Measurements from ENCODE around the gene FAHD1.

Gene FAHD1

DNA sequence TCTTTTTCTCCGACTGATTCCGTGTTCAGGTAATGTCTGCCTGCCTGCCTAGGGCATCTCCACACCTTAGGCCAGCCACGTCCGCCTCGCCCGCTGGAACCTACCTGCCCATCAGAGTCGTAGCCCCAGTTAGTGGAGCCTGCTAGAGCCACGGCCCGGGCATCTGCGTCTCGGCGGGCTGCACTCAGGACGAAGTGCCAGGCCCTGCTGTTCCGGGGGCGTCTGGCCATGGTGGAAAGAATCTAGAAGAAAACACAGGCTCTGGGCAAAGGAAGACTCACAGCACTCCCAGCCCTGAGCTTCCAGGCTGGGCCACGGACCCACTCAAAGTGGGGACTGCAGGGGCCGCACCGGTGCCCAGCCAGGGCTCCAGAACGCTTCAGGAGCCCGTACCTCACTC is 45.8 kb upstream of the FAHD1 start:
- Histone ChIP-seq H3K9me3 (replicated peaks in 1 of 11) (no peaks in the 10 kb centered on the region), H3K9ac (peak overlapping the region; percentile 83 to 95 (median 88)), H3K27me3 (no peaks in the 10 kb centered on the region), H3K4me2 (peak overlapping the region; percentile 83 to 99 (median 95)), H3K4me3 (peak overlapping the region; percentile 78 to 99 (median 88)), H3K36me3 (peaks cover 51 to 71% (median 57%) of the 10 kb centered on the region in 11 experiments), H4K20me1 (peaks cover 63 to 91% (median 85%) of the 10 kb centered on the region in 11 experiments), H3K4me1 (peaks cover 22 to 40% (median 29%) of the 10 kb centered on the region in 10 experiments), H3K27ac (peak overlapping the region; percentile 54 to 86 (median 80); a peak in 21 of 22 replicates)
- no peak for TF ChIP-seq Cebpa-rat (IDR thresholded peaks at IDR 0.05)

DNA sequence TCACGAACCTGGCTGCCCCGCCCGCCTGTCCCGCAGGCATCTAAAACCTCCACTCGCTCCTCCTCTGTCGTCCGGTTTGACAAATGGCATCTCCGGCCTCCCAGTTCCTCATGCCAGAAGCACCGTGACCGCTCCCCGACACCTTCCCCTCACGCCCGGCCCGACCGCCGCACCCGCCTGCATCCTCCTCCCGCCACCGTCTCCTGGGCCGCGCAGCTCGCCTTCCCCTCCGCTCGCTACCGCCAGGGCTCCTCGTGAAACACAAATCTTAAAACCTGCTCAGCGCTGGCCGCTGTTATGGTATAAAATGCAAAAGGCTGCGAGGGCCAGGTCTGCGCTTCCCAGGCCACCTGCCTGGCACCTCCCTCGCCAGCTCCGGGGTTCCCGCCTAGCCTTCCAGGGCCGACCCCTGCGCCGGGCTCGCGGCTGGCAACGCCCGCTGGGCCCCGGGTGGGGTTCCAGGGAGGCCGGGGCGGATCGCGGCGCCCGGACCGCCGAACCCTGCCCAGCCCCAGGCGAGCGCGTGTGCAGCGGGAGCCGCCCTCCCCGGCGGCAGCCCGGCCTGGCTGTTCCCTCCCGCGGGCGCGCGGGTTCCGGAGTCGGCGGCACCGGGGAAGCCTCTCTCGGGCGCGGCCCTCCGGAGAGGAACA is 45.1 kb upstream of the FAHD1 start:
- Histone ChIP-seq H3K9ac (peak overlapping the region; percentile 83 to 95 (median 88)), H3K36me3 (peaks cover 51 to 71% (median 57%) of the 10 kb centered on the region in 11 experiments), H3K9me3 (replicated peaks in 1 of 11) (no peaks in the 10 kb centered on the region), H3K27ac (peak overlapping the region; percentile 54 to 86 (median 80); a peak in 21 of 22 replicates), H3K4me3 (peak overlapping the region; percentile 78 to 99 (median 88)), H4K20me1 (peaks cover 63 to 91% (median 86%) of the 10 kb centered on the region in 11 experiments), H3K4me2 (peak overlapping the region; percentile 83 to 99 (median 95)), H3K27me3 (no peaks in the 10 kb centered on the region), H3K4me1 (peaks cover 22 to 40% (median 27%) of the 10 kb centered on the region in 10 experiments)
- no peak for TF ChIP-seq Cebpa-rat (IDR thresholded peaks at IDR 0.05)

GRCh38 chr16:1782408-1783264 is 44.4 kb upstream of the FAHD1 start, which contains the start of the genes NUBP2 and SPSB3:
NUBP2 (plus strand) TSS chr16:1782960; CDS start chr16:1783021, 61 bp downstream.
SPSB3 (minus strand) TSS chr16:1782571; CDS start chr16:1781483, 1,088 bp downstream.
- Histone ChIP-seq H4K20me1 (peaks cover 61 to 91% (median 86%) of the 10 kb centered on the region in 11 experiments), H3K36me3 (peaks cover 51 to 71% (median 57%) of the 10 kb centered on the region in 11 experiments), H3K4me2 (peak within 1 kb of the TSS; percentile 83 to 99 (median 96)), H3K4me3 (peak within 1 kb of the TSS; percentile 78 to 99 (median 88)), H3K9me3 (replicated peaks in 1 of 11) (no peaks in the 10 kb centered on the region), H3K9ac (peak within 1 kb of the TSS; percentile 83 to 95 (median 89)), H3K27ac (peak within 1 kb of the TSS; percentile 54 to 91 (median 83); a peak in 21 of 22 replicates), H3K4me1 (peaks cover 21 to 40% (median 23%) of the 10 kb centered on the region in 10 experiments), H3K27me3 (no peaks in the 10 kb centered on the region)
- TF ChIP-seq Cebpa-rat (IDR thresholded peaks at IDR 0.05) = no peak

GRCh38 chr16:1784977-1785845 is 41.8 kb upstream of the FAHD1 start:
- H3K9ac ChIP-seq = peak overlapping the region in 7 of 11 experiments; percentile 5 to 89 (median 17); a peak in 4 of 22 replicates
- no peaks in the 10 kb centered on the region for H3K27me3 ChIP-seq
- H3K9me3 ChIP-seq (replicated peaks in 1 of 11) = no peaks in the 10 kb centered on the region
- H3K27ac ChIP-seq = no peak overlapping the region
- H4K20me1 ChIP-seq = peaks cover 36 to 93% (median 86%) of the 10 kb centered on the region in 11 experiments; a peak in 21 of 22 replicates
- H3K4me3 ChIP-seq = no peak overlapping the region
- peaks cover 21 to 31% (median 23%) of the 10 kb centered on the region in 10 experiments for H3K4me1 ChIP-seq
- H3K36me3 ChIP-seq = peaks cover 56 to 71% (median 62%) of the 10 kb centered on the region in 11 experiments
- TF ChIP-seq Cebpa-rat (IDR thresholded peaks at IDR 0.05) = no peak
- H3K4me2 ChIP-seq = peak overlapping the region in 1 of 11 experiments; percentile 3; a peak in 3 of 22 replicates

GRCh38 chr16:1785846-1786170 is 41.2 kb upstream of the FAHD1 start:
- peaks cover 30 to 93% (median 86%) of the 10 kb centered on the region in 11 experiments; a peak in 21 of 22 replicates for H4K20me1 ChIP-seq
- H3K27me3 ChIP-seq = no peaks in the 10 kb centered on the region
- H3K9me3 ChIP-seq (replicated peaks in 1 of 11) = no peaks in the 10 kb centered on the region
- peak overlapping the region in 3 of 11 experiments; percentile 5 to 18 (median 9); a peak in 2 of 22 replicates for H3K9ac ChIP-seq
- H3K36me3 ChIP-seq = peaks cover 53 to 71% (median 63%) of the 10 kb centered on the region in 11 experiments
- H3K27ac ChIP-seq = no peak overlapping the region
- no peak for TF ChIP-seq Cebpa-rat (IDR thresholded peaks at IDR 0.05)
- H3K4me2 ChIP-seq = no peak overlapping the region; a peak in 1 of 22 replicates
- no peak overlapping the region for H3K4me3 ChIP-seq
- H3K4me1 ChIP-seq = peaks cover 17 to 26% (median 20%) of the 10 kb centered on the region in 10 experiments

GRCh38 chr16:1786242-1787055 is 40.6 kb upstream of the FAHD1 start:
- H4K20me1 ChIP-seq = peaks cover 24 to 93% (median 83%) of the 10 kb centered on the region in 11 experiments; a peak in 21 of 22 replicates
- H3K4me1 ChIP-seq = peaks cover 11 to 19% (median 14%) of the 10 kb centered on the region in 10 experiments
- no peak for TF ChIP-seq Cebpa-rat (IDR thresholded peaks at IDR 0.05)
- H3K9ac ChIP-seq = peak overlapping the region in 1 of 11 experiments; percentile 9; a peak in 1 of 22 replicates
- no peaks in the 10 kb centered on the region for H3K9me3 ChIP-seq (replicated peaks in 1 of 11)
- H3K36me3 ChIP-seq = peaks cover 50 to 73% (median 66%) of the 10 kb centered on the region in 11 experiments
- H3K27ac ChIP-seq = no peak overlapping the region
- H3K4me3 ChIP-seq = no peak overlapping the region
- no peaks in the 10 kb centered on the region for H3K27me3 ChIP-seq
- H3K4me2 ChIP-seq = no peak overlapping the region

DNA sequence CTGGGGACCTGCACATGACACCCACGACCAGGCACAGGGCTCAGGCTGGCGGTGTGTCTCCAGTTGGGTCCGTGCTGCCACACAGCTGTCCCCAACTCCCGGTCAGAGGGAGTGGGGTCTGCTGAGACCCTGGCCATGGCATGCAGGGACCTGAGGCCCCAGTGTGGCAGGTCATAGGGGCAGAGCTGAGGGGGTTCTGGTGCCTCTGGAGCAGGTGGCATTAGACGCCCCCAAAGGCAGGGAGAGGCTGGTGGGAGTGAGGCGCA is 40.0 kb upstream of the FAHD1 start:
- Histone ChIP-seq H3K4me3 (no peak overlapping the region), H3K9me3 (replicated peaks in 1 of 11) (no peaks in the 10 kb centered on the region), H3K9ac (no peak overlapping the region), H3K4me2 (no peak overlapping the region), H3K4me1 (peaks cover 9 to 16% (median 11%) of the 10 kb centered on the region in 10 experiments), H3K27me3 (no peaks in the 10 kb centered on the region), H4K20me1 (peaks cover 20 to 93% (median 78%) of the 10 kb centered on the region in 11 experiments; a peak in 21 of 22 replicates), H3K36me3 (peaks cover 50 to 78% (median 72%) of the 10 kb centered on the region in 11 experiments), H3K27ac (no peak overlapping the region)
- TF ChIP-seq Cebpa-rat (IDR thresholded peaks at IDR 0.05) = no peak
